Suprapubic skin (tissue), 4 donors: ENCODE measurements around the gene KTI12. TPM values are rescaled to one million over a fixed set of nuclear protein-coding genes. Genes with fewer than 3 reads are reported as not detected.

Experiments
- DNase-seq, 2 donors: peaks; one replicate each; pipeline ENCODE4 v3.0.0-alpha.2; 2019; ENCODE audit warnings: low spot score in 2 of 2
- H3K27ac ChIP-seq: fragments of 200-600 bp; sonication (generic); one replicate; pipeline ENCODE4 v1.5.1; 2019
- H3K27me3 ChIP-seq: fragments of 200-600 bp; sonication (generic); one replicate; pipeline ENCODE4 v1.5.1; 2019
- H3K36me3 ChIP-seq: fragments of 200-600 bp; sonication (generic); one replicate; pipeline ENCODE4 v1.5.1; 2019
- H3K4me1 ChIP-seq: fragments of 200-600 bp; sonication (generic); one replicate; pipeline ENCODE4 v1.5.1; 2019
- H3K4me3 ChIP-seq: fragments of 200-600 bp; sonication (generic); one replicate; pipeline ENCODE4 v1.5.1; 2019; ENCODE audit warnings: mild to moderate bottlenecking
- H3K9me3 ChIP-seq: fragments of 200-600 bp; sonication (generic); one replicate; pipeline ENCODE4 v1.5.1; 2019
- EP300 ChIP-seq: sonication (generic); formaldehyde crosslinking; IDR thresholded peaks from one replicate; pipeline ENCODE4 v1.6.1; 2017; ENCODE audit warnings: antibody characterized with exemption
- POLR2A ChIP-seq, 2 donors: fragments of 450-650 bp; IDR thresholded peaks; one replicate each; pipeline ENCODE4 v1.6.1; 2017; ENCODE audit warnings: antibody characterized with exemption in 2 of 2, mild to moderate bottlenecking in 2 of 2, moderate library complexity in 2 of 2
- POLR2AphosphoS5 ChIP-seq, 3 donors: sonication (generic); formaldehyde crosslinking; IDR thresholded peaks; one replicate each; pipeline ENCODE4 v1.6.1; 2017; ENCODE audit warnings: antibody characterized with exemption in 3 of 3
- WGBS: methylation state at CpG from one replicate; pipeline ENCODE4 v1.1.5; 2018; 5-methylcytosine and 5-hydroxymethylcytosine counted together
- total RNA-seq, 4 donors: library from RNA; depleted of rRNA; stranded (reverse); fragments of >200 nt; gene quantifications; one replicate each; pipeline ENCODE4 v1.1.0, GENCODE V29; 2016
- TF ChIP-seq, protein P1 (sequence below), 2 donors: fragments of 200-600 bp in 1 of 2; fragments of 450-650 bp in 1 of 2; sonication (generic) in 1 of 2; IDR thresholded peaks; one replicate each; pipeline ENCODE4 v1.5.1; 2016 to 2019; ENCODE audit warnings: antibody characterized with exemption in 2 of 2, mild to moderate bottlenecking in 1 of 2, moderate library complexity in 1 of 2

The KTI12 gene
- total RNA-seq, 4 donors from 2014 or later, result 8.0 to 15.9 (median 9.5) TPM

GRCh38 chr1:52060822-52061221 is 27.2 kb upstream of the KTI12 start:
- no peak overlapping the region for H3K4me3 ChIP-seq
- no peak for DNase-seq
- no peaks in the 10 kb centered on the region for H3K9me3 ChIP-seq
- H3K4me1 ChIP-seq, result peaks cover 28% of the 10 kb centered on the region
- H3K27me3 ChIP-seq, result no peaks in the 10 kb centered on the region
- H3K27ac ChIP-seq, result no peak overlapping the region
- TF ChIP-seq, protein P1, sequence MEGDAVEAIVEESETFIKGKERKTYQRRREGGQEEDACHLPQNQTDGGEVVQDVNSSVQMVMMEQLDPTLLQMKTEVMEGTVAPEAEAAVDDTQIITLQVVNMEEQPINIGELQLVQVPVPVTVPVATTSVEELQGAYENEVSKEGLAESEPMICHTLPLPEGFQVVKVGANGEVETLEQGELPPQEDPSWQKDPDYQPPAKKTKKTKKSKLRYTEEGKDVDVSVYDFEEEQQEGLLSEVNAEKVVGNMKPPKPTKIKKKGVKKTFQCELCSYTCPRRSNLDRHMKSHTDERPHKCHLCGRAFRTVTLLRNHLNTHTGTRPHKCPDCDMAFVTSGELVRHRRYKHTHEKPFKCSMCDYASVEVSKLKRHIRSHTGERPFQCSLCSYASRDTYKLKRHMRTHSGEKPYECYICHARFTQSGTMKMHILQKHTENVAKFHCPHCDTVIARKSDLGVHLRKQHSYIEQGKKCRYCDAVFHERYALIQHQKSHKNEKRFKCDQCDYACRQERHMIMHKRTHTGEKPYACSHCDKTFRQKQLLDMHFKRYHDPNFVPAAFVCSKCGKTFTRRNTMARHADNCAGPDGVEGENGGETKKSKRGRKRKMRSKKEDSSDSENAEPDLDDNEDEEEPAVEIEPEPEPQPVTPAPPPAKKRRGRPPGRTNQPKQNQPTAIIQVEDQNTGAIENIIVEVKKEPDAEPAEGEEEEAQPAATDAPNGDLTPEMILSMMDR (IDR thresholded peaks at IDR 0.05), result no peak
- no peak for TF ChIP-seq EP300
- no peak for TF ChIP-seq POLR2AphosphoS5 (IDR thresholded peaks at IDR 0.05)
- TF ChIP-seq POLR2A (IDR thresholded peaks at IDR 0.05), result no peak
- 93% methylated on average over 4 of the region's 4 CpGs for WGBS
- peaks cover 47% of the 10 kb centered on the region for H3K36me3 ChIP-seq

- Histone ChIP-seq H3K27ac (no peak overlapping the region), H3K36me3 (peaks cover 38% of the 10 kb centered on the region), H3K27me3 (no peaks in the 10 kb centered on the region), H3K4me3 (no peak overlapping the region), H3K9me3 (no peaks in the 10 kb centered on the region), H3K4me1 (peaks cover 33% of the 10 kb centered on the region)
- TF ChIP-seq, protein P1 (IDR thresholded peaks at IDR 0.05), result no peak
- TF ChIP-seq EP300 (no peak), POLR2AphosphoS5 (IDR thresholded peaks at IDR 0.05) (no peak), POLR2A (IDR thresholded peaks at IDR 0.05) (no peak)
- 85% methylated on average over 1 of the region's 1 CpG for WGBS
- DNase-seq, result no peak
Measured at GRCh38 chr1:52059888-52060287, 26.3 kb upstream of the KTI12 start.

DNA sequence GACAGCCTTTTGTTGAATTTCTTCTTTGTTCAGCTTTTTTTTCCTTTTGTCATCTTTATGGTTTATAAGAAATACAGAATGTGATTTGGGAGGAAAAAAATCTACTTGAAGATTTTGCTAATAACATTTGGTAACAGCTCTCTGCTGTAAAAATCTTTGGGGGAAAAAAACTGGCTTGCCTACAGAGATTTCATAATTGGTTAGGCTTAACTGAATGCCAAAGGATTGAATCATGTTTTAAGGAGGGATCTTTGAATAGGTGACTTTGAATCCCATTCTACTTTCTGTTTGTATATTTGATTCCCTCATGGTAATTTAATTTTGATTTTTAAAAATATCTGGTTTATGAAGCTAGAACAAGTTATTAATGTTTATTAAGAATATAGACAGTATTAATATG is 25.7 kb upstream of the KTI12 start:
- Histone ChIP-seq H3K4me1 (peaks cover 37% of the 10 kb centered on the region), H3K27ac (no peak overlapping the region), H3K36me3 (peaks cover 33% of the 10 kb centered on the region), H3K9me3 (no peaks in the 10 kb centered on the region), H3K27me3 (no peaks in the 10 kb centered on the region), H3K4me3 (no peak overlapping the region)
- TF ChIP-seq EP300 (no peak), POLR2AphosphoS5 (IDR thresholded peaks at IDR 0.05) (no peak), POLR2A (IDR thresholded peaks at IDR 0.05) (no peak)
- TF ChIP-seq, protein P1 (IDR thresholded peaks at IDR 0.05), result no peak
- DNase-seq, result no peak

- WGBS, result 64% methylated on average over 1 of the region's 1 CpG
- peaks cover 49% of the 10 kb centered on the region for H3K4me1 ChIP-seq
- H3K27ac ChIP-seq, result no peak overlapping the region
- H3K9me3 ChIP-seq, result no peaks in the 10 kb centered on the region
- H3K36me3 ChIP-seq, result peaks cover 21% of the 10 kb centered on the region
- peak overlapping the region; percentile 98 for H3K4me3 ChIP-seq
- no peak for DNase-seq
- no peaks in the 10 kb centered on the region for H3K27me3 ChIP-seq
- no peak for TF ChIP-seq POLR2AphosphoS5 (IDR thresholded peaks at IDR 0.05)
- TF ChIP-seq EP300, result no peak
- TF ChIP-seq, protein P1 (IDR thresholded peaks at IDR 0.05), result no peak
- TF ChIP-seq POLR2A (IDR thresholded peaks at IDR 0.05), result no peak
Measured at GRCh38 chr1:52057876-52058415, 24.3 kb upstream of the KTI12 start.

DNA sequence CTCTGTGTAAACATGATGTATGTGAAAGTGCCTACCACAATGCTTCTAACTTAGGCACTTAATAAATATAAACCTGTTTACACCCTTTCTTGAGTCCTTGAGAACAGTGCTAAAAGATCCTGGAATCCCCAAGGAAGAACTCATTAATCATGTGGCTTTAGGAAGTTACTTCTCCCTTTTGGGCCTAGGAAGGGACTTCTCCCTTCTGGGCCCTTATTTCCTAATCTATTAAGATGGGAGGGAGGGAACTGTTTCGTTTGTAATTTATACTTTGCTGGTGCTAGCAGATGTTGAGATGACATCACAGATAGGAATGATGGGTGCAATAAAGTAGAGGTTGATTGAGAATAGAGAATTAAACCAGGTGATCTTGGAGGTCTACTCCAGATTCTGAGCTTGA is 23.6 kb upstream of the KTI12 start:
- 15% methylated on average over 1 of the region's 1 CpG for WGBS
- Histone ChIP-seq H3K4me1 (peaks cover 49% of the 10 kb centered on the region), H3K4me3 (peak overlapping the region; percentile 98), H3K36me3 (peaks cover 14% of the 10 kb centered on the region), H3K27ac (peak overlapping the region; percentile 96), H3K9me3 (no peaks in the 10 kb centered on the region), H3K27me3 (no peaks in the 10 kb centered on the region)
- no peak for DNase-seq
- TF ChIP-seq, protein P1 (IDR thresholded peaks at IDR 0.05), result no peak
- TF ChIP-seq POLR2AphosphoS5 (IDR thresholded peaks at IDR 0.05), result no peak
- no peak for TF ChIP-seq EP300
- no peak for TF ChIP-seq POLR2A (IDR thresholded peaks at IDR 0.05)
